GF-D8 (cell line): Measurements from ENCODE around the gene COL4A6.
"Not testable (repeated sequence)": the region's sequence is repeated elsewhere in the genome, so short reads cannot be mapped to it uniquely, and the experiment has no call there.

Experiments used
- DNase-seq: peaks from one replicate; lab custom pipeline; 2025; lab: John Stamatoyannopoulos, UW

COL4A6 gene

DNA sequence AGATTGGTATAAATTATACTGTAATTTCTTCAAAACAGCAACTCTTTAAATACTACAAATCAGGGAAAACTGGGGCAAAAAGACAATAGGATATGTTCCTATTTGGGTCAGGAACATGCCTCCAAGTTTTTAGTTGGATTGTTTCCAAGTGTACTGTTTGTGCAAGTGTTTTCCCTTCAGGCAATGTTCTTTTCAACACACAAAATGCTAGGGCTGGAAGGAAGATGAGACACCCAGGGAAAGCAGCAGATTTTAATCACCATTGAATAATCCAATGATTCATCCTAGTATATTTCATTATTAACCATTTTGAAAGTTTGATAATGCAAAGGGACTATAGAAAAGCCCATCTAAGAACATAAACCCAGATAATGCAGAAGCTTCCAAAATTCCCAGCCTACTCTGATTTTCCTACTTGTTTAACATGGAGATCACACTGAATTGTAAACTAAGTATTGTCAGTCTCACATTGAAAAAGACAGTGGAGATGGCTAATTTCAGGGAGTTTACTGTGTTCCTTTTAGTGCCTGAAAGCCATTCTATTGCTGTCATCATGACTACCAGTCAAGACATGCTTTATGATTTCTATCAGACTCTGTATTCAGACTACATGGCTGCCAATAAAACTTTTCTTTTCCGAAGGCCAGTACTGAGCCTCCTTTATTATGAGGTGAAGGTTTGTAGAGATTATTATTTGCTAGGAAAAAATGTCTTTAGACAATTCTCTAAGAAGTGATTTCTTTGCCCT is 38.6 kb downstream of the COL4A6 start:
- no peak for DNase-seq

GRCh38 chrX:108397627-108398391 is 40.4 kb downstream of the COL4A6 start:
- DNase-seq: no peak

- DNase-seq: no peak
These were observed 41.2 kb downstream of the COL4A6 start for GRCh38 chrX:108396986-108397385.

GRCh38 chrX:108396188-108396891 is 41.9 kb downstream of the COL4A6 start:
- no peak for DNase-seq

GRCh38 chrX:108390976-108391717 is 47.1 kb downstream of the COL4A6 start:
- DNase-seq: not testable (repeated sequence)

DNA sequence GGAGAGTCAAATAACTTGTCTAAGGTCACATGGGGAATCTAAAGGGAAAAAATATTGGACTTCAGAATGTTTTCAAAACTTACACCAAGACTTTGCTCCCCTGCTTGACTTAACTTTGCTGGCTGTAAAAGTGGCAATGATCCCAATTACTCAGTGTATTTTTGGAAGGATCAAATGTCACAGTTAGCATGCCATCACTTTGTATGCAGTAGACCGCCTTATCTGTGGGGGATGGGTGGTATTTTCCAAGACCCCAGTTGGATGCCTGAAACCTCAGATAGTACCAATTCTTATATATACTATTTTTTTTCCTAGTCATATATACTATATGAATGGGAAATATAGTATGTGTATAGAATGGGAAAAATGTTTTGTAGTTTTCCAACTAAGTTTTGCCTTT is 53.4 kb downstream of the COL4A6 start:
- no peak for DNase-seq

- no peak for DNase-seq
These were observed 58.0 kb downstream of the COL4A6 start for GRCh38 chrX:108380222-108380621.

DNA sequence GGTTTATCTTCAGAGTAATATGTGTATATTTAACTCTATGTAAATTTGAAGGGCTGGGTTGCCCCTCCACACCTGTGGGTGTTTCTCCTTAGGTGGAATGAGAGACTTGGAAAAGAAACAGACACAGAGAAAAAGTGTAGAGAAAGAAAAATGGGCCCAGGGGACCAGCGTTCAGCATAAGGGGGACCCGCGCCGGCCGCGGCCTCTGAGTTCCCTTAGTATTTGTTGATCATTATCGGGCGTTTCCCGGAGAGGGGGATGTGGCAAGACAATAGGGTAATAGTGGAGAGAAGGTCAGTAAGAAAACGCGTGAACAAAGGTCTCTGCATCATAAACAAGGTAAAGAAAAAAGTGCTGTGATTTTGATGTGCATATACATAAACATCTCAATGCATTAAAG is 61.4 kb downstream of the COL4A6 start:
- not testable (repeated sequence) for DNase-seq

DNA sequence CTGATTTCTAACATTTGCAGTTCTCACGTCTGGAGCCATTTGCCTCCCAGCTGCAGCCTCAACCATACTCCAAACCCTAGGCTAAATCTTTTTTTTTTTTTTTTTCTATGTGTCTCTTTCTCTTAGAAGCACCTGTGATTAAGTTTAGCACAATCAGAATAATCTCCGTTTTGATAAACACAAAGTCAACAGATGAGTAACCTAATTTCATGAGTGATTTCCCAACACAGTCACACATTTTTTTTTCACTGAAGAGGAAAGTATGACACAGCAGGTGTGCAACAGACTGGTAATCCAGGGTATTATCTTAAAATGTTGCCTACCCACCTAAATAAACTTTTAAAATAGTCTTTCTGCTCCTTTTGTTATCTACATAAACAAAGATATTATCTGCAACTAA is 62.6 kb downstream of the COL4A6 start:
- DNase-seq: not testable (repeated sequence)

- DNase-seq: no peak
These were observed 71.4 kb downstream of the COL4A6 start for GRCh38 chrX:108366644-108367406.

GRCh38 chrX:108362026-108362425 is 76.2 kb downstream of the COL4A6 start:
- DNase-seq: no peak

GRCh38 chrX:108361316-108361715 is 76.9 kb downstream of the COL4A6 start:
- no peak for DNase-seq

DNA sequence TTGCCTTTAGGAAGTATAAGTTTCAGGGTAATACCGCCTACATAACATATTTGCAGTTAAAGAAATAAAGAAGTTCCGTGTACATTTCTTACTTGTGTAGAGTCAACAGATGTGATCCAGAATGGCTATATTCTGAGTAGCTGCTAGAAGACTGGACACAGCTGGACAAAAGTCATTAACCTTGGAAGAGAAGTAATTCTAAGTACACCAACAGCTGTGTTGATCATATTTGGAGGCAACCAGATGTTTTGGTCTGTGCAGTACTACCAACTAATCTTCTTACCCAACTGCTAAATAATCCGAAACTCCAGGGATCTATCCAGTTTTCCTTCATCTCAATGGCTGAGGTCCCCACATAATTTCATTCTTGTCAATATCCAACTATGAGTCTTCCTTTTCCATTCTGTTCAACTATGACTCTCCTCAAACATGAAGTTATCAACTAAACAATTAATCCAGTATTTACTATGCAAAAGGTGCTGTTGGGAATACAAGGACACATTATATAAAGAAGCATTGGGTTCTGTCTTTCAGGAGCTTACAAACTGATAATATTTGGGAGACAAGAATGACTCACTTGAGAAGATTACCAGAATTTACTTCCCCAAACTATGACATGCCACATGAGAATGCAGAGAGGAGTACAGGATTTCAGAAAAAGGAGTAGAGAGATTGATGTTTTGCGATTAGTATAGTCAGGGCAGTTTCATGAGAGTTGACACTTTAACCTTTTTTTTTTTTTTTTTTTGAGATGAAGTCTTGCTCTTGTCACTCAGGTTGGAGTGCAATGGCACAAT is 78.2 kb downstream of the COL4A6 start:
- no peak for DNase-seq

DNA sequence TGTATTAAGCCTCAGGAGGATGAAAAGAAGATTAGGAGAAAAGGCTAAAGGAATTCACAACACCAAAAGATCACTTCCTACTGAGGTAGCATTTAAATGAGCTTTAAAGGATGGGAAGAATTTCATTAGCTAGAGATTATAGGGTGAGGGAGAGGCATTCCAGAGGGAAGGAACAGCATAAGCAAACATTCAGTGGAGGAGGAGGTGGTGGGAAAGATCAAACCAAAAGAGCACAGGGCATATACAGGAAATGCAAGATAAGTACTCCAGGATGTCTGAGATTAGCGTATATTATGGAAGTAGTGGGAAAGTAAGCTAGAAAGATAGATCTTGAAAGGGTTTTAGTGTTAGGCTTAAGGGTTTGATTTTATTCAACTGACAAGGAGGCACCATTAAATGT is 84.8 kb downstream of the COL4A6 start:
- DNase-seq: no peak

GRCh38 chrX:108349210-108349609 is 89.0 kb downstream of the COL4A6 start:
- DNase-seq: no peak

DNA sequence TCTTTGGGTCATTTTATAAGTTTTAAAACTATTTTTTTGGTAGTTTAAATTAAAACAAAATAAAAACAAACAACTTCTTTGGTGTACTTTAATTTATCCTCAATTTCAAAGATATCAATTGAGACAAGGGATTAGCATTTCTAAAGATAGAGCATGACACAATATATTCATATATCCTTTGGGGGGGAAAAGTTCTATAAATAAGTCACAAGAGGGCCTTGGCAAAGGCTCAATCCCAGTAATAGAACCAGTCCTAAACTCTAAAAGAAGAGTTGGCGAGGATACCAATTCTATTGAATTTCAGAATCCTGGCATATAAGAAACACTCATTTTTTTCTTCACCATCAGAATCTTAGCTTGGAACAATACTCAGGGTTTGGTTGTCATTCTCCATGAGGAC is 89.7 kb downstream of the COL4A6 start:
- DNase-seq: no peak

GRCh38 chrX:108347800-108348199 is 90.4 kb downstream of the COL4A6 start:
- no peak for DNase-seq

- DNase-seq: no peak
These were observed 94.0 kb downstream of the COL4A6 start for GRCh38 chrX:108344216-108344615.

GRCh38 chrX:108341947-108342346 is 96.3 kb downstream of the COL4A6 start:
- DNase-seq: no peak

GRCh38 chrX:108332281-108332680 is 105.9 kb downstream of the COL4A6 start:
- no peak for DNase-seq
